GM19438 (cell line): ENCODE measurements around the gene NECTIN3.

Source experiments
- ATAC-seq: cut with Tn5 transposase; IDR thresholded peaks from one replicate; pipeline ENCODE4 v1.9.1; 2021; ENCODE audit warnings: low read depth; ENCODE audit not compliant: unreplicated experiment

NECTIN3 gene

GRCh38 chr3:111071257-111072030 is at the start of gene NECTIN3:
Gene NECTIN3, plus strand, starts transcription at chr3:111071816. Its CDS starts 202 bp downstream, at chr3:111072018.
- ATAC-seq = peak; percentile 73

GRCh38 chr3:111027868-111028267 is 43.7 kb upstream of the NECTIN3 start:
- no peak for ATAC-seq

- ATAC-seq = no peak
These were observed 40.1 kb upstream of the NECTIN3 start for GRCh38 chr3:111031538-111031937.

GRCh38 chr3:111032677-111033076 is 38.9 kb upstream of the NECTIN3 start:
- no peak for ATAC-seq

GRCh38 chr3:111033470-111034050 is 38.1 kb upstream of the NECTIN3 start:
- no peak for ATAC-seq

GRCh38 chr3:111035316-111035715 is 36.3 kb upstream of the NECTIN3 start:
- no peak for ATAC-seq

GRCh38 chr3:111035902-111036301 is 35.7 kb upstream of the NECTIN3 start:
- ATAC-seq = no peak

GRCh38 chr3:111040959-111041358 is 30.7 kb upstream of the NECTIN3 start:
- ATAC-seq = no peak

- no peak for ATAC-seq
These were observed 26.1 kb upstream of the NECTIN3 start for GRCh38 chr3:111045564-111045963.

- no peak for ATAC-seq
These were observed 24.6 kb upstream of the NECTIN3 start for GRCh38 chr3:111047042-111047441.

GRCh38 chr3:111047812-111048435 is 23.7 kb upstream of the NECTIN3 start:
- no peak for ATAC-seq

- ATAC-seq = no peak
These were observed 20.3 kb upstream of the NECTIN3 start for GRCh38 chr3:111051354-111051753.

GRCh38 chr3:111068574-111068973 is 3.0 kb upstream of the NECTIN3 start:
- ATAC-seq = no peak

- no peak for ATAC-seq
These were observed 1.4 kb upstream of the NECTIN3 start for GRCh38 chr3:111069974-111070771.

GRCh38 chr3:111070772-111071256 is 802 bp upstream of the NECTIN3 start:
- ATAC-seq = no peak

- peak; percentile 43 for ATAC-seq
These were observed 660 bp downstream of the NECTIN3 start for GRCh38 chr3:111072031-111072921.

GRCh38 chr3:111073218-111073617 is 1.6 kb downstream of the NECTIN3 start:
- ATAC-seq = no peak

GRCh38 chr3:111076732-111077131 is 5.1 kb downstream of the NECTIN3 start:
- ATAC-seq = no peak

- ATAC-seq = no peak
These were observed 5.8 kb downstream of the NECTIN3 start for GRCh38 chr3:111077369-111077768.

- no peak for ATAC-seq
These were observed 8.8 kb downstream of the NECTIN3 start for GRCh38 chr3:111080413-111080812.
